Measurements from ENCODE around the gene ABCC6. TPM values are rescaled to one million over a fixed set of nuclear protein-coding genes. Genes with fewer than 3 reads are reported as not detected.
"Not testable (repeated sequence)": the region's sequence is repeated elsewhere in the genome, so short reads cannot be mapped to it uniquely, and the experiment has no call there.

Gene ABCC6
- polyA plus RNA-seq, 1 donor from 2014 or later, result not detected

- no peak overlapping the region for H3K4me2 ChIP-seq (ENCODE audit: low read length)
- H4K20me1 ChIP-seq (ENCODE audit: insufficient read depth), result no peaks in the 10 kb centered on the region
- TF ChIP-seq EZH2 (IDR thresholded peaks at IDR 0.05; ENCODE audit: borderline replicate concordance, insufficient read depth, low read length, poor library complexity, severe bottlenecking), result no peak
- H3K4me3 ChIP-seq (ENCODE audit: low read length), result no peak overlapping the region
- no peak overlapping the region for H2AFZ ChIP-seq (ENCODE audit: low read depth, low read length)
- no peaks in the 10 kb centered on the region for H3F3A ChIP-seq (ENCODE audit: insufficient read depth, low read length, poor library complexity, severe bottlenecking)
- no peak overlapping the region for H3K27ac ChIP-seq (ENCODE audit: low read length)
- H3K9me2 ChIP-seq (ENCODE audit: insufficient read depth, low read length), result no peaks in the 10 kb centered on the region
- no peaks in the 10 kb centered on the region for H3K79me2 ChIP-seq (replicated peaks; ENCODE audit: insufficient read depth, low read length)
- H3K9me3 ChIP-seq (ENCODE audit: low read length), result no peaks in the 10 kb centered on the region
- no peaks in the 10 kb centered on the region for H3K27me3 ChIP-seq (ENCODE audit: insufficient read depth, low read depth, low read length)
- no peak overlapping the region for H3K9ac ChIP-seq (ENCODE audit: low read length)
- H3K36me3 ChIP-seq (ENCODE audit: insufficient read depth, low read length), result no peaks in the 10 kb centered on the region
Measured at GRCh38 chr16:16183562-16183961, 39.7 kb downstream of the ABCC6 start.

- H3F3A ChIP-seq (ENCODE audit: insufficient read depth, low read length, poor library complexity, severe bottlenecking), result no peaks in the 10 kb centered on the region
Measured at GRCh38 chr16:16182918-16183317, 40.4 kb downstream of the ABCC6 start.

GRCh38 chr16:16181748-16182147 lies 41.5 kb downstream of the ABCC6 start:
- not testable (repeated sequence) for H3K79me2 ChIP-seq (replicated peaks; ENCODE audit: insufficient read depth, low read length); H2AFZ ChIP-seq (ENCODE audit: low read depth, low read length); H3F3A ChIP-seq (ENCODE audit: insufficient read depth, low read length, poor library complexity, severe bottlenecking); H3K27ac ChIP-seq (ENCODE audit: low read length); H4K20me1 ChIP-seq (ENCODE audit: insufficient read depth); H3K9ac ChIP-seq (ENCODE audit: low read length); H3K27me3 ChIP-seq (ENCODE audit: insufficient read depth, low read depth, low read length); H3K4me3 ChIP-seq (ENCODE audit: low read length); H3K4me2 ChIP-seq (ENCODE audit: low read length); H3K9me3 ChIP-seq (ENCODE audit: low read length); H3K9me2 ChIP-seq (ENCODE audit: insufficient read depth, low read length); H3K36me3 ChIP-seq (ENCODE audit: insufficient read depth, low read length)

More at GRCh38 chr16:16182918-16183317, 40.4 kb downstream of the ABCC6 start:
- H2AFZ ChIP-seq (ENCODE audit: low read depth, low read length), result no peak overlapping the region
- H3K9ac ChIP-seq (ENCODE audit: low read length), result no peak overlapping the region
- no peaks in the 10 kb centered on the region for H3K79me2 ChIP-seq (replicated peaks; ENCODE audit: insufficient read depth, low read length)
- H3K4me3 ChIP-seq (ENCODE audit: low read length), result no peak overlapping the region
- H3K36me3 ChIP-seq (ENCODE audit: insufficient read depth, low read length), result no peaks in the 10 kb centered on the region
- H3K4me2 ChIP-seq (ENCODE audit: low read length), result no peak overlapping the region
- H4K20me1 ChIP-seq (ENCODE audit: insufficient read depth), result no peaks in the 10 kb centered on the region
- TF ChIP-seq CTCF (IDR thresholded peaks at IDR 0.05; ENCODE audit: poor library complexity, severe bottlenecking) (no peak), EZH2 (IDR thresholded peaks at IDR 0.05; ENCODE audit: borderline replicate concordance, insufficient read depth, low read length, poor library complexity, severe bottlenecking) (no peak), SMC3 (conservative IDR thresholded peaks at IDR 0.05; ENCODE audit: poor library complexity) (no peak), RAD21 (conservative IDR thresholded peaks at IDR 0.05) (no peak), EP300 (conservative IDR thresholded peaks at IDR 0.05; ENCODE audit: poor library complexity, severe bottlenecking) (no peak), POLR2AphosphoS5 (IDR thresholded peaks at IDR 0.05) (no peak), REST (IDR thresholded peaks at IDR 0.05; ENCODE audit: borderline replicate concordance) (no peak)
- H3K9me3 ChIP-seq (ENCODE audit: low read length), result no peaks in the 10 kb centered on the region
- H3K27ac ChIP-seq (ENCODE audit: low read length), result no peak overlapping the region
- no peaks in the 10 kb centered on the region for H3K27me3 ChIP-seq (ENCODE audit: insufficient read depth, low read depth, low read length)
- H3K9me2 ChIP-seq (ENCODE audit: insufficient read depth, low read length), result no peaks in the 10 kb centered on the region

Measured in neural cell (in vitro differentiated cells).